Neural cell (in vitro differentiated cells): ENCODE measurements around the gene BTAF1. TPM values are rescaled to one million over a fixed set of nuclear protein-coding genes. Genes with fewer than 3 reads are reported as not detected.
A peak's percentile ranks its signal among the peaks of the same experiment; 100 is the strongest.

Experiments
- H2AFZ ChIP-seq: fragments of 200-600, 300-800 bp; sonication (generic), shearing (Covaris generic); 2 replicates; pipeline ENCODE4 v1.6.0; 2014; ENCODE audit warnings: low read depth, mild to moderate bottlenecking, antibody characterized with exemption, low read length, moderate library complexity
- H3F3A ChIP-seq: fragments of 200-600 bp; shearing (Covaris generic); 2 replicates; pipeline ENCODE4 v1.6.1; 2016; ENCODE audit warnings: mild to moderate bottlenecking, moderate library complexity, mixed read lengths, antibody characterized with exemption, low read length; ENCODE audit not compliant: insufficient read depth, poor library complexity, severe bottlenecking
- H3K27ac ChIP-seq: fragments of 200-600, 300-800 bp; sonication (generic), shearing (Covaris generic); 2 replicates; pipeline ENCODE4 v1.5.1; 2014; ENCODE audit warnings: mild to moderate bottlenecking, low read length, moderate library complexity
- H3K27me3 ChIP-seq: fragments of 300-800, 200-600 bp; sonication (generic), shearing (Covaris generic); 2 replicates; pipeline ENCODE4 v1.6.0; 2014; ENCODE audit warnings: mild to moderate bottlenecking, low read depth, low read length, moderate library complexity; ENCODE audit not compliant: insufficient read depth
- H3K36me3 ChIP-seq: fragments of 300-800, 200-600 bp; sonication (generic), shearing (Covaris generic); 2 replicates; pipeline ENCODE4 v1.5.1; 2014; ENCODE audit warnings: mild to moderate bottlenecking, antibody characterized with exemption, low read length, moderate library complexity; ENCODE audit not compliant: insufficient read depth
- H3K4me2 ChIP-seq: fragments of 300-800, 200-600 bp; sonication (generic), shearing (Covaris generic); 2 replicates; pipeline ENCODE4 v1.6.0; 2014; ENCODE audit warnings: mild to moderate bottlenecking, low read length
- H3K4me3 ChIP-seq: fragments of 300-800, 200-600 bp; sonication (generic), shearing (Covaris generic); 2 replicates; pipeline ENCODE4 v1.5.1; 2014; ENCODE audit warnings: mild to moderate bottlenecking, low read length, moderate library complexity
- H3K79me2 ChIP-seq: fragments of 200-600 bp; shearing (Covaris generic); replicated peaks from 2 replicates; pipeline ENCODE4 v1.6.0; 2014; ENCODE audit warnings: mild to moderate bottlenecking, low read length, moderate library complexity; ENCODE audit not compliant: insufficient read depth
- H3K9ac ChIP-seq: fragments of 300-800, 200-600 bp; sonication (generic), shearing (Covaris generic); 2 replicates; pipeline ENCODE4 v1.6.1; 2016; ENCODE audit warnings: mild to moderate bottlenecking, low read length, mixed read lengths
- H3K9me2 ChIP-seq: fragments of 200-600 bp; shearing (Covaris generic); 2 replicates; pipeline ENCODE4 v1.6.1; 2016; ENCODE audit warnings: mild to moderate bottlenecking, low read length, mixed read lengths; ENCODE audit not compliant: insufficient read depth
- H3K9me3 ChIP-seq: fragments of 200-600, 300-800 bp; sonication (generic), shearing (Covaris generic); 2 replicates; pipeline ENCODE4 v1.6.1; 2016; ENCODE audit warnings: mild to moderate bottlenecking, mixed run types, low read length, moderate library complexity, mixed read lengths
- H4K20me1 ChIP-seq: fragments of 200-600 bp; shearing (Covaris generic); 2 replicates; pipeline ENCODE4 v1.6.1; 2016; ENCODE audit warnings: mild to moderate bottlenecking, mixed run types; ENCODE audit not compliant: insufficient read depth
- CTCF ChIP-seq: fragments of 450-650 bp; IDR thresholded peaks from 2 replicates; pipeline ENCODE4 v1.5.1; 2014; ENCODE audit warnings: antibody characterized with exemption, mild to moderate bottlenecking, moderate library complexity; ENCODE audit not compliant: poor library complexity, severe bottlenecking
- EP300 ChIP-seq: fragments of 450-650 bp; conservative IDR thresholded peaks from 2 replicates; pipeline ENCODE4 v1.6.1; 2014; ENCODE audit warnings: antibody characterized with exemption, mild to moderate bottlenecking, moderate library complexity; ENCODE audit not compliant: poor library complexity, severe bottlenecking
- EZH2 ChIP-seq: fragments of 200-600, 300-800 bp; shearing (Covaris generic), sonication (generic); IDR thresholded peaks from 2 replicates; pipeline ENCODE4 v1.6.1; 2014; ENCODE audit warnings: antibody characterized with exemption, low read length, borderline replicate concordance, mild to moderate bottlenecking; ENCODE audit not compliant: insufficient read depth, poor library complexity, severe bottlenecking
- MXI1 ChIP-seq: fragments of 450-650 bp; conservative IDR thresholded peaks from 2 replicates; pipeline ENCODE4 v1.6.1; 2014; ENCODE audit warnings: antibody characterized with exemption, mild to moderate bottlenecking; ENCODE audit not compliant: poor library complexity, severe bottlenecking
- POLR2AphosphoS5 ChIP-seq: IDR thresholded peaks from 2 replicates; pipeline ENCODE4 v1.6.1; 2012
- RAD21 ChIP-seq: fragments of 450-650 bp; conservative IDR thresholded peaks from 2 replicates; pipeline ENCODE4 v1.6.1; 2014; ENCODE audit warnings: antibody characterized with exemption, mild to moderate bottlenecking, moderate library complexity
- REST ChIP-seq: IDR thresholded peaks from 2 replicates; pipeline ENCODE4 v1.6.1; 2012; ENCODE audit warnings: borderline replicate concordance
- SMC3 ChIP-seq: fragments of 450-650 bp; conservative IDR thresholded peaks from 2 replicates; pipeline ENCODE4 v1.6.1; 2014; ENCODE audit warnings: antibody characterized with exemption, mild to moderate bottlenecking, moderate library complexity; ENCODE audit not compliant: poor library complexity
- TAF1 ChIP-seq: IDR thresholded peaks from 2 replicates; pipeline ENCODE4 v1.6.1; 2012; ENCODE audit warnings: low read depth
- polyA plus RNA-seq: library from polyadenylated mRNA; depleted of rRNA; stranded (reverse); fragments of >200 nt; gene quantifications from 2 replicates; pipeline ENCODE4 v1.2.3, GENCODE V29; 2014

Gene BTAF1
- polyA plus RNA-seq, 1 donor from 2014 or later = 69.4 TPM

GRCh38 chr10:92042541-92042940 is 119.0 kb downstream of the BTAF1 start:
- H3K9me3 ChIP-seq = no peaks in the 10 kb centered on the region
- H3K36me3 ChIP-seq = no peaks in the 10 kb centered on the region
- no peak for TF ChIP-seq MXI1
- H3K4me3 ChIP-seq = no peak overlapping the region
- no peaks in the 10 kb centered on the region for H3K27me3 ChIP-seq
- H3K4me2 ChIP-seq = no peak overlapping the region
- H3K9ac ChIP-seq = no peak overlapping the region
- no peaks in the 10 kb centered on the region for H3K9me2 ChIP-seq
- no peak overlapping the region for H3K27ac ChIP-seq
- H4K20me1 ChIP-seq = no peaks in the 10 kb centered on the region
- H3F3A ChIP-seq = no peaks in the 10 kb centered on the region
- no peaks in the 10 kb centered on the region for H3K79me2 ChIP-seq
- H2AFZ ChIP-seq = no peak overlapping the region

- H4K20me1 ChIP-seq = no peaks in the 10 kb centered on the region
- H3K27ac ChIP-seq = no peak overlapping the region
- TF ChIP-seq TAF1 = no peak
- TF ChIP-seq EZH2 = no peak
- no peak for TF ChIP-seq CTCF
- TF ChIP-seq RAD21 = no peak
- no peak for TF ChIP-seq MXI1
- peak; percentile 16 for TF ChIP-seq POLR2AphosphoS5
- H3K9me2 ChIP-seq = no peaks in the 10 kb centered on the region
- H3K79me2 ChIP-seq = no peaks in the 10 kb centered on the region
- H2AFZ ChIP-seq = no peak overlapping the region
- H3K9ac ChIP-seq = no peak overlapping the region
- H3K4me3 ChIP-seq = no peak overlapping the region
- no peaks in the 10 kb centered on the region for H3K9me3 ChIP-seq
- H3K36me3 ChIP-seq = no peaks in the 10 kb centered on the region
- no peak overlapping the region for H3K4me2 ChIP-seq
- H3F3A ChIP-seq = no peaks in the 10 kb centered on the region
- no peaks in the 10 kb centered on the region for H3K27me3 ChIP-seq
These were observed 122.1 kb downstream of the BTAF1 start for GRCh38 chr10:92045641-92046106.

- no peak for TF ChIP-seq RAD21
- H3K27ac ChIP-seq = no peak overlapping the region
- no peaks in the 10 kb centered on the region for H3F3A ChIP-seq
- no peak overlapping the region for H3K4me3 ChIP-seq
- no peak overlapping the region for H3K4me2 ChIP-seq
- no peaks in the 10 kb centered on the region for H3K36me3 ChIP-seq
- no peaks in the 10 kb centered on the region for H3K79me2 ChIP-seq
- no peaks in the 10 kb centered on the region for H3K9me3 ChIP-seq
- H2AFZ ChIP-seq = no peak overlapping the region
- no peaks in the 10 kb centered on the region for H4K20me1 ChIP-seq
- H3K9ac ChIP-seq = no peak overlapping the region
- no peaks in the 10 kb centered on the region for H3K27me3 ChIP-seq
- no peaks in the 10 kb centered on the region for H3K9me2 ChIP-seq
These were observed 123.6 kb downstream of the BTAF1 start for GRCh38 chr10:92047215-92047614.

GRCh38 chr10:92052088-92052487 is 128.5 kb downstream of the BTAF1 start:
- no peak for TF ChIP-seq RAD21
- no peak for TF ChIP-seq POLR2AphosphoS5
- TF ChIP-seq SMC3 = no peak
- TF ChIP-seq CTCF = no peak
- no peak for TF ChIP-seq EP300
- TF ChIP-seq TAF1 = no peak
- TF ChIP-seq REST = no peak
- TF ChIP-seq EZH2 = no peak
- no peak overlapping the region for H2AFZ ChIP-seq
- peaks cover 7% of the 10 kb centered on the region for H3K36me3 ChIP-seq
- H3K27me3 ChIP-seq = no peaks in the 10 kb centered on the region
- no peak overlapping the region for H3K27ac ChIP-seq
- H4K20me1 ChIP-seq = no peaks in the 10 kb centered on the region
- H3K9me2 ChIP-seq = no peaks in the 10 kb centered on the region
- no peaks in the 10 kb centered on the region for H3K9me3 ChIP-seq
- no peak overlapping the region for H3K4me2 ChIP-seq
- H3K79me2 ChIP-seq = no peaks in the 10 kb centered on the region
- no peak overlapping the region for H3K9ac ChIP-seq
- H3K4me3 ChIP-seq = no peak overlapping the region
- H3F3A ChIP-seq = no peaks in the 10 kb centered on the region
